OCI-LY7 (cell line): ENCODE results near the gene RBM19. TPM values are rescaled to one million over a fixed set of nuclear protein-coding genes. Genes with fewer than 3 reads are reported as not detected.

Experiments used
- BruUV-seq: library from RNA; stranded (reverse); fragments of 400-500 nt; replicated peaks from 2 replicates; lab custom pipeline; 2021; lab: Mats Ljungman, UMichigan
- CTCF ChIA-PET: fragments of 300-600 bp; sonication (Branson Sonifier 250); formaldehyde crosslinking; loops from one replicate; lab custom pipeline; 2022; ENCODE audit warnings: antibody characterized with exemption; ENCODE audit not compliant: unreplicated experiment; lab: Charles Lee
- POLR2A ChIA-PET: fragments of 300-600 bp; sonication (Branson Sonifier 250); formaldehyde crosslinking; loops from one replicate; lab custom pipeline; 2022; ENCODE audit warnings: antibody characterized with exemption; lab: Charles Lee
- DNase-seq: peaks from one replicate; pipeline ENCODE4 v3.0.0-alpha.2; 2015; ENCODE audit warnings: low spot score
- H2AFZ ChIP-seq: fragments of 200-600 bp; sonication (generic), shearing (Covaris generic); 2 replicates; pipeline ENCODE4 v1.6.1; 2014; ENCODE audit warnings: mild to moderate bottlenecking, antibody characterized with exemption, low read length, moderate library complexity
- H3K27ac ChIP-seq: fragments of 200-600 bp; sonication (generic); 2 replicates; pipeline ENCODE4 v1.5.1; 2014; ENCODE audit warnings: mixed run types, low read depth, mild to moderate bottlenecking, moderate library complexity, low read length, inconsistent platforms; ENCODE audit not compliant: poor library complexity, severe bottlenecking
- H3K36me3 ChIP-seq: fragments of 200-600 bp; sonication (generic); 2 replicates; pipeline ENCODE4 v1.6.1; 2014; ENCODE audit warnings: mild to moderate bottlenecking, antibody characterized with exemption, low read length, moderate library complexity, mixed read lengths; ENCODE audit not compliant: insufficient read depth
- H3K4me1 ChIP-seq: fragments of 200-600 bp; sonication (generic); 2 replicates; pipeline ENCODE4 v1.5.1; 2014; ENCODE audit warnings: mild to moderate bottlenecking, low read length; ENCODE audit not compliant: insufficient read depth, poor library complexity, severe bottlenecking
- H3K4me2 ChIP-seq: fragments of 200-600 bp; sonication (generic); 2 replicates; pipeline ENCODE4 v1.6.1; 2014; ENCODE audit warnings: mild to moderate bottlenecking, low read length
- H3K4me3 ChIP-seq: fragments of 200-600 bp; sonication (generic); 2 replicates; pipeline ENCODE4 v1.5.1; 2014; ENCODE audit warnings: mild to moderate bottlenecking, low read depth, low read length; ENCODE audit not compliant: poor library complexity, severe bottlenecking
- H3K79me2 ChIP-seq: fragments of 200-600 bp; sonication (generic); 2 replicates; pipeline ENCODE4 v1.6.1; 2016; ENCODE audit warnings: low read depth, mild to moderate bottlenecking, low read length, moderate library complexity, mixed read lengths; ENCODE audit not compliant: insufficient read depth
- H3K9me2 ChIP-seq: fragments of 200-600 bp; sonication (generic); 2 replicates; pipeline ENCODE4 v1.6.1; 2016; ENCODE audit warnings: mild to moderate bottlenecking, low read length, mixed read lengths; ENCODE audit not compliant: insufficient read depth
- H3K9me3 ChIP-seq: fragments of 200-600 bp; sonication (generic); 2 replicates; pipeline ENCODE4 v1.6.1; 2014; ENCODE audit warnings: mild to moderate bottlenecking, mixed run types, low read length, mixed read lengths
- H4K20me1 ChIP-seq: fragments of 200-600 bp; sonication (generic); 2 replicates; pipeline ENCODE4 v1.6.1; 2014; ENCODE audit warnings: mild to moderate bottlenecking, antibody characterized with exemption, low read length, moderate library complexity, mixed read lengths; ENCODE audit not compliant: insufficient read depth
- CTCF ChIP-seq: fragments of 200-600 bp; sonication (generic); conservative IDR thresholded peaks from 2 replicates; pipeline ENCODE4 v1.5.1; 2014; ENCODE audit warnings: mild to moderate bottlenecking, antibody characterized with exemption, low read length, moderate library complexity, mixed read lengths
- EZH2phosphoT487 ChIP-seq: fragments of 200-600 bp; sonication (generic); IDR thresholded peaks from 2 replicates; pipeline ENCODE4 v1.6.1; 2018; ENCODE audit warnings: low read depth, borderline replicate concordance, mild to moderate bottlenecking, mixed run types, antibody characterized with exemption, low read length, moderate library complexity, mixed read lengths
- intact Hi-C: fragments of 100-400 bp; cut with micrococcal nuclease; formaldehyde crosslinking; loops from one replicate; pipeline ENCODE4 v1.10.0; 2022; ENCODE audit not compliant: unreplicated experiment
- total RNA-seq, 2 experiments: library from RNA; depleted of rRNA in 1 of 2; stranded (reverse); fragments of >200 nt in 1 of 2; shearing (Covaris generic) in 1 of 2; gene quantifications; 2 replicates each; pipeline ENCODE4 v1.2.3, GENCODE V29; 2014 to 2022

The RBM19 gene
- total RNA-seq, 2 experiments from 2014 or later, result 37.8 to 46.2 TPM

- no TSS peak for BruUV-seq
- no peak for DNase-seq
- POLR2A ChIA-PET, result interaction anchor here (1.1 kb wide), 1 partner anchor 13 kb away, joined by 4 read pairs; no protein-coding TSS in a partner anchor
- Histone ChIP-seq H3K4me3 (no peak overlapping the region), H3K36me3 (no peaks in the 10 kb centered on the region), H3K27ac (no peak overlapping the region), H3K79me2 (no peaks in the 10 kb centered on the region), H2AFZ (no peak overlapping the region), H3K9me2 (no peaks in the 10 kb centered on the region), H3K9me3 (no peaks in the 10 kb centered on the region), H3K4me2 (no peak overlapping the region), H4K20me1 (no peaks in the 10 kb centered on the region), H3K4me1 (no peaks in the 10 kb centered on the region)
- no peak for TF ChIP-seq CTCF
- TF ChIP-seq EZH2phosphoT487, result no peak
- intact Hi-C loops, result no loop called here
- CTCF ChIA-PET, result no interaction called here
These were observed 193.6 kb downstream of the RBM19 start for GRCh38 chr12:113772505-113773030.

- H3K79me2 ChIP-seq, result no peaks in the 10 kb centered on the region
- H3K4me3 ChIP-seq, result no peak overlapping the region
- no peak overlapping the region for H3K27ac ChIP-seq
- no peaks in the 10 kb centered on the region for H3K36me3 ChIP-seq
- CTCF ChIA-PET, result no interaction called here
- no peak for TF ChIP-seq CTCF
- TF ChIP-seq EZH2phosphoT487, result no peak
- H4K20me1 ChIP-seq, result no peaks in the 10 kb centered on the region
- intact Hi-C loops, result no loop called here
- no TSS peak for BruUV-seq
- POLR2A ChIA-PET, result interaction anchor here (0.5 to 0.7 kb wide), 2 partner anchors 13 to 15 kb away, joined by 5 to 8 read pairs; no protein-coding TSS in a partner anchor
- H3K4me2 ChIP-seq, result no peak overlapping the region
- H3K9me3 ChIP-seq, result no peaks in the 10 kb centered on the region
- no peaks in the 10 kb centered on the region for H3K9me2 ChIP-seq
- no peaks in the 10 kb centered on the region for H3K4me1 ChIP-seq
- no peak overlapping the region for H2AFZ ChIP-seq
- no peak for DNase-seq
These were observed 195.7 kb downstream of the RBM19 start for GRCh38 chr12:113770389-113770865.

- ChIA-PET CTCF (no interaction called here), POLR2A (interaction anchor here (0.9 kb wide), 1 partner anchor 11 kb away, joined by 3 read pairs; no protein-coding TSS in a partner anchor)
- H3K9me2 ChIP-seq, result no peaks in the 10 kb centered on the region
- no TSS peak for BruUV-seq
- no peak overlapping the region for H3K4me2 ChIP-seq
- no peak for TF ChIP-seq CTCF
- no peak for TF ChIP-seq EZH2phosphoT487
- no peaks in the 10 kb centered on the region for H3K79me2 ChIP-seq
- no peaks in the 10 kb centered on the region for H3K36me3 ChIP-seq
- intact Hi-C loops, result no loop called here
- H3K4me1 ChIP-seq, result no peaks in the 10 kb centered on the region
- no peak overlapping the region for H3K4me3 ChIP-seq
- H3K27ac ChIP-seq, result no peak overlapping the region
- H4K20me1 ChIP-seq, result no peaks in the 10 kb centered on the region
- no peaks in the 10 kb centered on the region for H3K9me3 ChIP-seq
- H2AFZ ChIP-seq, result no peak overlapping the region
- no peak for DNase-seq
These were observed 196.8 kb downstream of the RBM19 start for GRCh38 chr12:113769305-113769704.
